IPS-15b (cell line): ENCODE measurements around the gene CAMK1D.

Source experiments
- H3K27me3 ChIP-seq: one replicate; pipeline ENCODE4 v1.6.1; 2013; ENCODE audit warnings: low read length; ENCODE audit not compliant: control insufficient read depth, insufficient read depth
- H3K36me3 ChIP-seq: one replicate; pipeline ENCODE4 v1.6.1; 2013; ENCODE audit warnings: low read length; ENCODE audit not compliant: control insufficient read depth, insufficient read depth
- H3K4me1 ChIP-seq: one replicate; pipeline ENCODE4 v1.6.1; 2013; ENCODE audit warnings: mild to moderate bottlenecking, low read length; ENCODE audit not compliant: control insufficient read depth, insufficient read depth
- H3K4me3 ChIP-seq: one replicate; pipeline ENCODE4 v1.5.1; 2013; ENCODE audit warnings: low read depth, low read length
- H3K9ac ChIP-seq: one replicate; pipeline ENCODE4 v1.6.1; 2013; ENCODE audit warnings: low read depth, mild to moderate bottlenecking, low read length
- H3K9me3 ChIP-seq: one replicate; pipeline ENCODE4 v1.6.1; 2013; ENCODE audit warnings: mild to moderate bottlenecking, low read length; ENCODE audit not compliant: control insufficient read depth, insufficient read depth

Gene CAMK1D

DNA sequence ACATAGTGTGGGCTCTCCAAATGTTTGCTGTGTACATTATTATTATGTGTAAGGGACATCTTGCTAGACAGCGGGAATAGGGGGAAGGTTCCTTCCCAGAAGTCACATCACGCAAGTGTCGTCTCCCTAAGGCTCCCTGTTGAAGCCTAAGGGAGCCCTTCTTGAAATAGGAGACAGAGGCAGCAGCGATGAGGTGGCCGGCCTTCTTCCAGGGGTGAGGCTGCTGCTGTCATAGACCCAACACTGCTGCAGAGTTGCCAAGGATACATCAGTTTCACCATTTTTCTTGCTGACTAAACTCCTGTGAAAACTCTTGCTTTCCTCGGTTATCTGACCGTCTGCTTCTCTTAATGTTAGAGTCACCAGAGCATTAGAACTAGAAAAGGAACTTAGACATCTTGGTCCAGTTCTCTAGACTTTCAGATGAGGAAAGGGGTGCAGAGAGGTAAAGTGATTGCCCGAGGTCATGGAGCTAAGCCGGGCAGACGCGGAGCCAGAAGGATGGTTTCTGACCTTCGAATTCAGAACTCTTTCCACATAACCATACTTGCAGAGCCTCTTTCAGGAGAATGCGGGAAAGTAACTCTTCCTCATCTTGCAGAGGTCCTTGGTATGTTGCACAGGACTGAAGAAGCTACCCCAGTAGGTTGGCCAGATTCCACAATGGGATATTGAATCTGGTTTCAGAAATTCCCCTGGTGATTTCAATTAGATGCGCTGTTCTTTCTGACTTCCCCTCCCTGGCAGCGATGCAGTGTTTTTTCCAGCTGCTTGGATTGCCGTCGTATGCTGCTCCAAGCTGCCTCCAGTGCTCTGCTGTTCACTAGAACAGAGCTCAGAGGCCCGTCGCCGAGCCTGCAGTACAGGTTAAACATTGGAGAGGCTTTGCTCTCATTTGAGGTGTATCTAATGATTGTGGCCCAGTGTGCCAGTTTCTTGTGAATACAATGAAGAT lies 217.1 kb downstream of the CAMK1D start:
- no peak overlapping the region for H3K4me3 ChIP-seq

GRCh38 chr10:12568391-12569009 lies 219.2 kb downstream of the CAMK1D start:
- H3K27me3 ChIP-seq = no peaks in the 10 kb centered on the region

More for the DNA sequence above, 217.1 kb downstream of the CAMK1D start:
- Histone ChIP-seq H3K36me3 (no peaks in the 10 kb centered on the region), H3K9me3 (no peaks in the 10 kb centered on the region), H3K27me3 (no peaks in the 10 kb centered on the region), H3K9ac (no peak overlapping the region), H3K4me1 (no peaks in the 10 kb centered on the region)

DNA sequence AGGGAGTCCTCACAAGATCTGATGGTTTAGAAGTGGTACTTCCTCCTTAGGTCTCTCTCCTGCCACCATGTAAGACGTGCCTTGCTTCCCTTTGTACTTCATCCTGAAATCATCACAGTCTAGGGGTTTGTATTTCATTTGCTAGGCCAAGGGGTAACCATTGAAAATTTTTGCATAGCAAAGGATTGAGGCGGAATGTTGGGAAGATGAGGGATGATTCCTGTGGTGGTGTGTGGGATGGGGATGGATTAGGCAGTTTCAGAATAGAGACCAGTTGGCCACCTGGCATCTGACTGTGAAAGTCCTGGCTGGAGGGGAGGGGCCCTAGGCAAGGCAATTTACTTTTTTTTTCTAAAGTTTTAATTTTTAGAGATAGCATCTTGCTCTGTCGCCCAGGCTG lies 222.9 kb downstream of the CAMK1D start:
- peaks cover 13% of the 10 kb centered on the region for H3K9me3 ChIP-seq
- no peak overlapping the region for H3K9ac ChIP-seq
- no peaks in the 10 kb centered on the region for H3K4me1 ChIP-seq
- H3K27me3 ChIP-seq = no peaks in the 10 kb centered on the region
- peaks cover 6% of the 10 kb centered on the region for H3K36me3 ChIP-seq
- no peak overlapping the region for H3K4me3 ChIP-seq

More at GRCh38 chr10:12568391-12569009, 219.2 kb downstream of the CAMK1D start:
- no peaks in the 10 kb centered on the region for H3K4me1 ChIP-seq
- no peak overlapping the region for H3K9ac ChIP-seq
- H3K36me3 ChIP-seq = no peaks in the 10 kb centered on the region
- no peaks in the 10 kb centered on the region for H3K9me3 ChIP-seq
- H3K4me3 ChIP-seq = no peak overlapping the region

- H3K4me3 ChIP-seq = no peak overlapping the region
- no peaks in the 10 kb centered on the region for H3K27me3 ChIP-seq
- H3K36me3 ChIP-seq = peaks cover 6% of the 10 kb centered on the region
- H3K9ac ChIP-seq = no peak overlapping the region
- H3K9me3 ChIP-seq = peaks cover 13% of the 10 kb centered on the region
- no peaks in the 10 kb centered on the region for H3K4me1 ChIP-seq
These were observed 228.3 kb downstream of the CAMK1D start for GRCh38 chr10:12577610-12578009.

GRCh38 chr10:12579954-12580858 lies 230.9 kb downstream of the CAMK1D start:
- Histone ChIP-seq H3K9me3 (peaks cover 12% of the 10 kb centered on the region), H3K4me1 (no peaks in the 10 kb centered on the region), H3K9ac (no peak overlapping the region), H3K27me3 (no peaks in the 10 kb centered on the region), H3K4me3 (no peak overlapping the region), H3K36me3 (peaks cover 6% of the 10 kb centered on the region)

GRCh38 chr10:12583891-12584595 lies 234.7 kb downstream of the CAMK1D start:
- Histone ChIP-seq H3K36me3 (no peaks in the 10 kb centered on the region), H3K4me3 (no peak overlapping the region), H3K9ac (no peak overlapping the region), H3K4me1 (peaks cover 7% of the 10 kb centered on the region), H3K27me3 (no peaks in the 10 kb centered on the region), H3K9me3 (no peaks in the 10 kb centered on the region)

- H3K9ac ChIP-seq = no peak overlapping the region
- H3K27me3 ChIP-seq = no peaks in the 10 kb centered on the region
- no peaks in the 10 kb centered on the region for H3K36me3 ChIP-seq
- peaks cover 7% of the 10 kb centered on the region for H3K4me1 ChIP-seq
- H3K9me3 ChIP-seq = no peaks in the 10 kb centered on the region
- H3K4me3 ChIP-seq = no peak overlapping the region
These were observed 237.4 kb downstream of the CAMK1D start for GRCh38 chr10:12586741-12587140.

DNA sequence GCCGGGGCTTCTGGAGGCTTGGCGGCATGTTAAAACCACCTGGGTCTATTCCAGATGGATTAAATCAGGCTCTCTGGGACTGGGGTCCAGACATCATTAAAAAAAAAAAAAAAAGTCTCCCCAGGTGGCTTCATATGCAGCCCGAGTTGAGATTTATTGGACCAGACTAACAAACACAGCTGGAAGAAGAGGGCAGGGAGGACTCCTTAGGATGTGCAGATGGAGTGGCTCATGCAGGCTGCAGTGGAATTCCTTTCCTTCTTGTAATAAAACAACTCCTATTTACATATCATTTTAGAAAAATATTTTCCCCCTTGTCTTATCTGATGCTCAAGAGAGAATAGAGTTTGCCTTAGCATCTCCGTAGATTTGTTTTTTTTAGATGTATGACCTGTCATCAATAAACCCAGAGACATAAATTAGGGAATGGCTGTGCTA lies 238.1 kb downstream of the CAMK1D start:
- H3K36me3 ChIP-seq = no peaks in the 10 kb centered on the region
- H3K4me1 ChIP-seq = peaks cover 7% of the 10 kb centered on the region
- H3K9me3 ChIP-seq = no peaks in the 10 kb centered on the region
- no peak overlapping the region for H3K9ac ChIP-seq
- H3K4me3 ChIP-seq = no peak overlapping the region
- H3K27me3 ChIP-seq = no peaks in the 10 kb centered on the region

DNA sequence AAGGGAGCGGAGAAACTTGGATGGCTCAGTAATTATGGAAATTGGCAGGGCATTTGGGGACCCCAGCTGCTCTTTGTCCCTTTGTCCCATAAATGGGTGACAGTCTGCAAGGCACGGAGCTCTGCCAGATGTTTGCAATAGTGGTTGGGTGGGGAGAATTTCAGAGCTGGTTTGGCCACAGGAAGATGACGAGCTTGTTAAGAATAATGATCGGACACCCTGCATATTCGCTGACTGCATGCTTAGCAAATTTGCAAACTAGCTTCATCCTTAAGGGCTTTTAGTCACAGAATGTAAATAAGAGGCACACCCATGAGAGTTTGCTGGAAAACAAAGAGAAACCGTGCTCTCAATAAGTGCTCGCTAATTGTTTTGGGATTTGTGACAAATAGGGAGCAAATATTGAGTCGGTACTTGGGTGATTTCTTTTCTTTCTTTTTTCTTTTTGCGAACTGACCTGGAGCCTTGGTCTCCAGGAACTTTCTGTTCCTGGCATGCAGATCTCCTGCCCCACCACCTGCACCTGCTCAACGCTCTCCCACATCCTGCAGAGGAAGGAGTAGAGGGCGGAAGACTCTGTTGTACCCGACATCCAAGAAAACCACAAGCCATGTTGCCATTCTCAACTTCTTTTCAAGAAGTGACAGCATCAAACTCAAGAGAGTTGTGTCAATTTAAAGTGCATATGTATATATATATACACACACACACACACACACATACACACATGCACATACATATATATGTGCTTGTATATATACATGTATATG lies 238.9 kb downstream of the CAMK1D start:
- Histone ChIP-seq H3K9me3 (no peaks in the 10 kb centered on the region), H3K4me3 (no peak overlapping the region), H3K4me1 (peaks cover 7% of the 10 kb centered on the region), H3K27me3 (no peaks in the 10 kb centered on the region), H3K36me3 (no peaks in the 10 kb centered on the region), H3K9ac (no peak overlapping the region)

GRCh38 chr10:12589291-12589690 lies 239.9 kb downstream of the CAMK1D start:
- no peaks in the 10 kb centered on the region for H3K9me3 ChIP-seq
- H3K27me3 ChIP-seq = no peaks in the 10 kb centered on the region
- no peaks in the 10 kb centered on the region for H3K36me3 ChIP-seq
- peaks cover 7% of the 10 kb centered on the region for H3K4me1 ChIP-seq
- H3K4me3 ChIP-seq = no peak overlapping the region
- no peak overlapping the region for H3K9ac ChIP-seq
